Raji (cell line): Measurements from ENCODE around the gene LILRA5.

Source experiments
- POLR2A ChIP-seq: IDR thresholded peaks from 2 replicates; pipeline ENCODE4 v1.6.1; 2011; ENCODE audit warnings: low read depth, low read length, control low read depth; ENCODE audit not compliant: insufficient read depth

Gene LILRA5

DNA sequence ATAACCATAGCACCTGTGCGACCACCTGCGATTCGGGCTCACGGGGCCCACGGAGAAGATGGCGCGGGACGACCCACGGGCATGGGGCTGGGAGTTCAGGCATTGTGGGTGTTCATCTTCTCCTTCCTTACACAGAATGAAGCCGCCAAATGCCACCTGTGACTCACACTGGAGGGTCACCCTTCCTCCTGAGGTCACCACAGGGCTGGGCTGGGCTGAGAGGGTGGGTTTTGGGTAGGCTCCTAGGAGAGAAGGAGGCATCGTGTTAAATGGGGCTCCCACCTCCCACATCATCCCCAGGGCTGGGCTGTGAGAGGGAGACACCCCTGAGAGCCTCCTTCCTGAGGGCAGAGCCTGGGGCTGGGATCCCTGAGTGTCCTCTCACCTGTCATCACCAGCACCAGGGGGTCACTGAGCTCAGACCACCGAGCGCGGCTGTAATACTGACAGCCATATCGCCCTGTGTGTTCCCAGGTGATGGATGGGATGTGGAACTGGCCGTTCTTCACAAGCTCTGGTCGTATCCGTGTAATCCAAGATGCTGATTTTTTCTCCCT, 33.5 kb downstream of the LILRA5 start:
- TF ChIP-seq POLR2A, result no peak

- TF ChIP-seq POLR2A, result no peak
Observed at GRCh38 chr19:54275951-54276350, 37.0 kb downstream of the LILRA5 start.

GRCh38 chr19:54273821-54274220, 39.1 kb downstream of the LILRA5 start:
- TF ChIP-seq POLR2A, result no peak

DNA sequence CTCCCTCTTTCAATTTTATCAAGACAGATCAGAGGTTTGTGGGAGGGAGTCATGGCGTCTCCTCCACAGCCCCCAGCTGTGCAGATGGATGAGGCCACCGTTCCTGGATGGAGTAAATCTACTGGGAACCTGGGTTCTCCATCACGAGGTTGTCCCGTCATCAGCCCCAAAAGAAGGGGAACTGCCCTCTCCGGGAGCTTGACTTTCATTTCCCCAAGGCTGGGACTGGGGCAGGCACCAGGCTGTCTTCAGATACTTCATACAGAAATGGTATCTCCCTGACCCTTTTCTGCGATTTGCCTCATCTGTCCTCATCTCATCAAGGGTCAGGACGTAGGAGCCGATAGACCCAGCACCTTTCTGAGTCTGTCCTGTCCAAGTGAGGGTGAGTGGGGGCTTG, 41.9 kb downstream of the LILRA5 start:
- TF ChIP-seq POLR2A, result no peak

DNA sequence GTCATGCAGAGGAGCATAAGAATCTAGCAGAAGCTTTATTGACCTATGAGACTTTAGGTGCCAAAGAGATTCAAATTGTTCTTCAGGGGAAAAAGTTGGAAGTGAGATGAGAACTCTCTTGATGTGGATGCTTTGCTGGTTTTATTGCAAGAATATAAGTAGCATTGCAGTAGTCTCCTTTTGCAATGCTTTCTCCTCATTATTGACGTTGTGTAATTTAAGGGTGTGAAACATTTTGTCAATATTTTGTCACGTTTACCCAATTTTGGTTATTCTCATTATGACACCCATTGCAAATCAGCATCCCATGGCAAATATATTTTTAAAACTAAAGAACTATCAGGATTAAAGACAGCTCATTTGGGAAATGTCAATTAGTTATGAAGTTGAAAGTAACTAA, 44.0 kb downstream of the LILRA5 start:
- TF ChIP-seq POLR2A, result no peak

DNA sequence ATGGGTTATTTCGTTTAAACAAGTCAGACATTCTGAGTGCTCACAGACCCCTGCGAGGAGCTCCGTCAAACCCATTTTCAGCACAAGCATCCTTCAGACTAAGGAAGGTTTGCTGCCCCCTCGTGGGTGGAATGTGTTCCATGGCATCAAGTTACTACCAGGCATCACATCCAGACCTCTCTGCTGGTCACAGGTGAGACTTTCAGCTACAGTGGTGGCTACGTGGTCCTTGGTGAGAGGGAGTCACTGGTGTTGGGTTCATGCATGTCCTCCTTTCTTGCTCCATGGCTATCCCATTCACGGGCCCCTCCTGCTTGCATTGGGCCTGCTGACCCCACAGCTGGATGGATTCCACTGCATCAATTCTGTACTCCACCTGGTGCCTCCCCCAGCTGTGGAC, 46.8 kb downstream of the LILRA5 start:
- no peak for TF ChIP-seq POLR2A

DNA sequence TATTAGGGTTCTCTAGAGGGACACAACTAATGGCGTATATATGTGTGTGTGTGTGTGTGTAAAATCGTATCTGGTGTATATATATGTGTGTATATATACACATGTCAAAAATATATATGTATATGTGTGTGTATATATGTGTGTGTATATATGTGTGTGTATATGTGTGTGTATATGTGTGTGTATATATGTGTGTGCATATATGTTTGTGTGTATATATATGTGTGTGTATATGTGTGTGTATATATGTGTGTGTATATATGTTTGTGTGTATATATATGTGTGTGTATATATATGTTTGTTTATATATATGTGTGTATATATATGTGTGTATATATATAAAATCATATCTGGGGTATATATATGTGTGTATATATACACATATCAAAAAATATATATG, 50.5 kb downstream of the LILRA5 start:
- TF ChIP-seq POLR2A, result no peak

DNA sequence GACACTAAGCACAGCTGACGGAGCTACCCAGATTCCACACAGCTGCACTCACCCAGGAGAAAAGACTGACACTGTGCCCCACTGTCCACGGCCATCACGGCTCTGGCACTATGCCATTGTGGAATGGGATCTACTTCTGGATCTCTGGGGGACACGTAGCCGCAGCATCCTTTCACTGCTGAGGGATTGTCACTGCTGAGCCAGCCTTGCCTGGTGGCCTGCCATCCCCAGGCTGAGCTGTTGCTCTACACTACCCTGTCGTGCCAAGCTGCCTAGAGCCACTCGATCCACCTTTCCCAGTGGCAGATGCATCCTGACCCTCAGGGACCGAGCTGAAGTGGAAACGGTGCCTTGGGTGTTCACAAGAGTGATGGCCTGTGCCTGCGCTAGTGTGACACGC, 50.9 kb downstream of the LILRA5 start:
- TF ChIP-seq POLR2A, result no peak

DNA sequence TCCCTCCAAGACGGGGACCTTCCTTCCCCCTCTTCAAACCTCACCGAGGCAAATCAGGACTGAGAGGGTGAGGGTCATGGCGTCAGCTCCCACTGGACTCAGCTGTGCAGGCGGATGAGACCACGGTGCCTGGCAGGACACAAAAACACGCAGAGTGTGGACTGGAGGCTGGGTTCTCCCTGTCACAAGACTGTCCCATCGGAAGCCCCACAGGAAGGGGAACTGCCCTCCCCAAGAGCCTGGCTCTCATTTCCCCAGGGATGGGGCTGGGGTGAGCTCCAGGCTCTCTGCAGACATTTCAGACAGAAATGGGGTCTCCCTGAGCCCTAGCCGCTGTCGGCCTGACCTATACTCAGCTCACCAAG, 55.9 kb downstream of the LILRA5 start, which contains the start of gene LILRB5:
TSS of gene LILRB5 (minus strand) at position 158 of the 365 bp plus-strand sequence. CDS start at position 78, 80 bp downstream.
- no peak for TF ChIP-seq POLR2A
